Activated CD4-positive, alpha-beta memory T cell treated with anti-CD3 and anti-CD28 coated beads for 36 hours (primary cell): ENCODE results near the gene RAC2. TPM values are rescaled to one million over a fixed set of nuclear protein-coding genes. Genes with fewer than 3 reads are reported as not detected.

ENCODE experiments used
- CTCF ChIA-PET: fragments of 350-600 bp; sonication (Branson Sonifier 250); formaldehyde crosslinking; loops from one replicate; lab custom pipeline; 2021; ENCODE audit warnings: antibody characterized with exemption, inconsistent platforms; lab: Charles Lee
- POLR2A ChIA-PET: fragments of 350-600 bp; sonication (Branson Sonifier 250); formaldehyde crosslinking; loops from one replicate; lab custom pipeline; 2021; ENCODE audit warnings: antibody characterized with exemption; lab: Charles Lee
- DNase-seq: peaks from one replicate; pipeline ENCODE4 v3.0.0-alpha.2; 2020
- H3K27ac Mint-ChIP-seq: one replicate; pipeline ENCODE4 v1.8.0; 2021; ENCODE audit warnings: mixed read lengths
- H3K27me3 Mint-ChIP-seq: one replicate; pipeline ENCODE4 v1.8.0; 2021; ENCODE audit warnings: mixed read lengths
- H3K36me3 Mint-ChIP-seq: one replicate; pipeline ENCODE4 v1.8.0; 2021; ENCODE audit warnings: mixed read lengths
- H3K4me1 Mint-ChIP-seq: one replicate; pipeline ENCODE4 v1.8.0; 2021; ENCODE audit warnings: low read depth, mixed read lengths
- H3K4me3 Mint-ChIP-seq: one replicate; pipeline ENCODE4 v1.8.0; 2021; ENCODE audit warnings: mild to moderate bottlenecking, mixed read lengths
- H3K9me3 Mint-ChIP-seq: one replicate; pipeline ENCODE4 v1.8.0; 2021; ENCODE audit warnings: mixed read lengths
- intact Hi-C: fragments of 100-400 bp; cut with micrococcal nuclease; formaldehyde crosslinking; loops from one replicate; pipeline ENCODE4 v1.15.1; 2023
- total RNA-seq, 2 experiments: library from RNA; stranded (reverse); gene quantifications; one replicate each; pipeline ENCODE4 v1.2.3, GENCODE V29; 2021

RAC2 gene
- total RNA-seq, 2 experiments from 2014 or later, result 714 to 727 TPM

- POLR2A ChIA-PET, result interaction anchor here (0.6 to 8.7 kb wide), 8 partner anchors 10 to 55 kb away, joined by 3 to 93 read pairs (median 6); partner anchors contain the start of gene RAC2
- DNase-seq, result peak; percentile 51
- Mint-ChIP-seq H3K27me3 (no peaks in the 10 kb centered on the region), H3K4me3 (peak overlapping the region; percentile 76), H3K36me3 (peaks cover 35% of the 10 kb centered on the region), H3K9me3 (peaks cover 13% of the 10 kb centered on the region), H3K27ac (peak overlapping the region; percentile 95), H3K4me1 (peaks cover 71% of the 10 kb centered on the region)
- intact Hi-C loops, result loop anchor here (2.0 kb wide), 2 partner anchors 20 to 56 kb away; no protein-coding TSS in a partner anchor
- CTCF ChIA-PET, result interaction anchor here (1.1 to 4.8 kb wide), 5 partner anchors 13 to 231 kb away, joined by 3 to 41 read pairs (median 4); no protein-coding TSS in a partner anchor
These were observed 25.7 kb downstream of the RAC2 start for GRCh38 chr22:37218399-37218770.

- intact Hi-C loops, result no loop called here
- no peak overlapping the region for H3K27ac Mint-ChIP-seq
- H3K9me3 Mint-ChIP-seq, result peaks cover 3% of the 10 kb centered on the region
- no peaks in the 10 kb centered on the region for H3K27me3 Mint-ChIP-seq
- ChIA-PET POLR2A (interaction anchor here (1.6 kb wide), 1 partner anchor 14 kb away, joined by 6 read pairs; no protein-coding TSS in a partner anchor), CTCF (interaction anchor here (4.8 kb wide), 2 partner anchors 16 to 44 kb away, joined by 32 to 41 read pairs; no protein-coding TSS in a partner anchor)
- no peak overlapping the region for H3K4me3 Mint-ChIP-seq
- no peak for DNase-seq
- H3K36me3 Mint-ChIP-seq, result peaks cover 17% of the 10 kb centered on the region
- H3K4me1 Mint-ChIP-seq, result peaks cover 50% of the 10 kb centered on the region
These were observed 28.2 kb downstream of the RAC2 start for GRCh38 chr22:37215890-37216289.

DNA sequence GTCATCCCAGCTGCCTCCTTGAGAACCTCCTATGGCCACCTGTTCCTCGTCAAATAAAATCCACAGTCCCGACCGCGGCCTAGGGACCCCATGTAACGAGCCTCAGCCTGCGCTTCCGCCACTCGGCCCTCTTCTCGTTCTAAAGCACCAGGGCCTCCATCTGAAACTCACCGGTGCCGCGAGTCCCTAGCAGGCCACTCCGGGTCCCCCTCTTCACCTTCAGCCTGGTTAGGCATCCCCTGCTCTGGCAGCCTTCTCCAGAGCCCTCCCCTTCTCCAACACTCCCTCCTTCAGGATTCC, 29.4 kb downstream of the RAC2 start:
- ChIA-PET POLR2A (no interaction called here), CTCF (no interaction called here)
- no peak for DNase-seq

DNA sequence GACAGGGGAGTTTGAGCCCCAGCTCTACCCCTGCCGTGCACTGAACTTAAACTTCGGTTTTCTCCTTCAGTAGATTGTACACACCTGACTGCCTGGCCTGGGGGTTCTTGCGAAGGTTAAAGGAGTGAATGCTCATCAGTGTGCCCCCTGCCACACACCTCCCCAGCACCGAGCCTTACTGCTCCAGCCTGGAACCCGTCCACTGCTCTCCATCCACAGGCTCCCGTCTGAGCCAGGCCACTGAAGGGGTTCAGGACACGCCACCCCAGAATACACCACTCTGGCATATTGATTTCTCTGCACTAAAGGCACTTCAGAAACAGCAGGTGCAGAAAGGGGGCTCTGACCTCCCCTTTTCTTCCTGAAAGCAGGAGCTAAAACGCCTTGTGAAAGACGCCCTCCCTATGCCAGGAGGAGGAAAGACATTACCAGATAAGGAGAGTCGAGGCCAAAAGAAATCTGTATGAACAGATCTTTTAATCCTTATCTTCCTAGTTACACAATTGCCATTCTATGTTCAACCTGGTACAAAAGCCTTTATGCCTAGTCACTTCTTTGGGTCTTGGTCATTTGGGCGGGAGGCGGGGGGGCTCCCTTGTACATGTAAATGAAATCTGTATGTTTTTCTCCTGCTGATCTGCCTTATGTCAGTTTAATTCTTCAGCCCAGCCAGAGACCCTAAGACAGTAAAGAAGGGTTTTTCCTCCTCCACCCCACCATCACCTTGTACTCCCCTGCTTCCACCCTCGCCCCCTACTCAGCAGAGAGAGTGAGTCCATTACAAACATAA, 29.9 kb downstream of the RAC2 start:
- H3K36me3 Mint-ChIP-seq, result peaks cover 12% of the 10 kb centered on the region
- no peaks in the 10 kb centered on the region for H3K27me3 Mint-ChIP-seq
- H3K4me3 Mint-ChIP-seq, result no peak overlapping the region
- no peak for DNase-seq
- intact Hi-C loops, result no loop called here
- H3K9me3 Mint-ChIP-seq, result no peaks in the 10 kb centered on the region
- CTCF ChIA-PET, result no interaction called here
- peaks cover 33% of the 10 kb centered on the region for H3K4me1 Mint-ChIP-seq
- POLR2A ChIA-PET, result no interaction called here
- H3K27ac Mint-ChIP-seq, result no peak overlapping the region

More for the DNA sequence above, 29.4 kb downstream of the RAC2 start:
- Mint-ChIP-seq H3K27me3 (no peaks in the 10 kb centered on the region), H3K4me3 (no peak overlapping the region), H3K4me1 (peaks cover 39% of the 10 kb centered on the region), H3K36me3 (peaks cover 13% of the 10 kb centered on the region), H3K9me3 (no peaks in the 10 kb centered on the region), H3K27ac (no peak overlapping the region)
- intact Hi-C loops, result no loop called here

GRCh38 chr22:37213218-37213855, 30.7 kb downstream of the RAC2 start:
- no peak for DNase-seq
- H3K4me1 Mint-ChIP-seq, result peaks cover 30% of the 10 kb centered on the region
- POLR2A ChIA-PET, result no interaction called here
- H3K9me3 Mint-ChIP-seq, result no peaks in the 10 kb centered on the region
- CTCF ChIA-PET, result no interaction called here
- H3K27ac Mint-ChIP-seq, result no peak overlapping the region
- H3K36me3 Mint-ChIP-seq, result peaks cover 7% of the 10 kb centered on the region
- no peak overlapping the region for H3K4me3 Mint-ChIP-seq
- no peaks in the 10 kb centered on the region for H3K27me3 Mint-ChIP-seq
- intact Hi-C loops, result no loop called here

DNA sequence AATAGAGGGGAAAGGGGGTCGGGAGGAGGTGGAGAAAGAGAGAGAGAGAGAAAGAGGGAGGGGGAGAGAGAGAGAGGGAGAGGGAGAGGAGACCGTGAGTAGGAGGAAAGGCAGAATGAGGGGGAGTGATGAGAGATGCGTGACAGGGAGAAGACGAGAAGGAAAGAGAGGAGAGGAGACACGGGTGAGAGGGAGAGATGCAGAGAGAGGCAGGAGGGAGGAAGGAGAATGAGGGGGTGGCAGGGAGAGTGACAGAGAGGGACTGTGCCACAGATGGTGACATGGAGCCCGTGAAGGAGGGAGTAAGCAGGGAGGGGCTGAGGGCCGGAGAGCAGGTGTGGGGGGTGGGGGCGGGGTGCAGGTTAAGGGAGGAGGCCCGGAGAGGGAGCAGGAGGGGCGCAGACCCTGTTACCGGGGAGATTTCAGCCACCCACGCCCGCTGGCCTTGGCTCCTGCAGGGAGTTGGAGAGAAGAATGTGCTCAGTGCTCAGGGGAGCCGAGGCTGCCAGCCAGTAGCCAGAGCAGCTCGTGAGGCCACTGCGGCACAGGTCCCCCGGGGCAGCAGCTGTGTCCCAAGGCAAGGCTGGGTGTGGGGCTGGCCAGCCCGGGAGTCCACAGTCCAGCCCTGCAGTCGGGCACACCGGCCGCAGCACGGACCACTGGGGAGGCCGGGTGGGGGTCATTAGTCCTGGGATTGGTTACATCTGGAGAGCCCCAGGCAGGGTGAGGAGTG, 31.7 kb downstream of the RAC2 start, which contains the start of gene SSTR3:
SSTR3 (minus strand) TSS at position 304 of the 733 bp plus-strand sequence. CDS start 4,674 bp downstream, outside the sequence.
- Mint-ChIP-seq H3K36me3 (peaks cover 4% of the 10 kb centered on the region), H3K4me1 (peaks cover 28% of the 10 kb centered on the region), H3K4me3 (no peak within 1 kb of the TSS), H3K9me3 (no peaks in the 10 kb centered on the region), H3K27ac (no peak within 1 kb of the TSS), H3K27me3 (no peaks in the 10 kb centered on the region)
- POLR2A ChIA-PET, result no interaction called here
- no peak for DNase-seq
- CTCF ChIA-PET, result no interaction called here
- intact Hi-C loops, result no loop called here

DNA sequence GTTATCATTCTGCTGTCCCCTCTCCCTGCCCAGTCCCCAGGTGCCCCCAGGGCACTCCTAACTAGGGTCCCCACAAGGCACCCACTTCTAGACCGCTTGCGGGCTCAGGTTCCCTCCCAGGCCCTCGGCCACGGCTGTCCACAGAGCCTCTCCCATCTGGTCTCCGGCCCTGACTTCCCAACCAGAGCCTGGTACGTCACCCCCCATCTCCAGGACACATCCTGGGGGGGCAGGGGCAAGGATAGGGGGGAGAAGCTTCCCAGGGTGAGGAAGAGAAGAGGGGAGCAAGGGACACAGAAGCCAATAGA, 32.2 kb downstream of the RAC2 start:
- CTCF ChIA-PET, result no interaction called here
- Mint-ChIP-seq H3K4me1 (peaks cover 25% of the 10 kb centered on the region), H3K4me3 (no peak overlapping the region), H3K27ac (no peak overlapping the region), H3K27me3 (no peaks in the 10 kb centered on the region), H3K36me3 (peaks cover 4% of the 10 kb centered on the region), H3K9me3 (no peaks in the 10 kb centered on the region)
- intact Hi-C loops, result no loop called here
- POLR2A ChIA-PET, result no interaction called here
- DNase-seq, result no peak

DNA sequence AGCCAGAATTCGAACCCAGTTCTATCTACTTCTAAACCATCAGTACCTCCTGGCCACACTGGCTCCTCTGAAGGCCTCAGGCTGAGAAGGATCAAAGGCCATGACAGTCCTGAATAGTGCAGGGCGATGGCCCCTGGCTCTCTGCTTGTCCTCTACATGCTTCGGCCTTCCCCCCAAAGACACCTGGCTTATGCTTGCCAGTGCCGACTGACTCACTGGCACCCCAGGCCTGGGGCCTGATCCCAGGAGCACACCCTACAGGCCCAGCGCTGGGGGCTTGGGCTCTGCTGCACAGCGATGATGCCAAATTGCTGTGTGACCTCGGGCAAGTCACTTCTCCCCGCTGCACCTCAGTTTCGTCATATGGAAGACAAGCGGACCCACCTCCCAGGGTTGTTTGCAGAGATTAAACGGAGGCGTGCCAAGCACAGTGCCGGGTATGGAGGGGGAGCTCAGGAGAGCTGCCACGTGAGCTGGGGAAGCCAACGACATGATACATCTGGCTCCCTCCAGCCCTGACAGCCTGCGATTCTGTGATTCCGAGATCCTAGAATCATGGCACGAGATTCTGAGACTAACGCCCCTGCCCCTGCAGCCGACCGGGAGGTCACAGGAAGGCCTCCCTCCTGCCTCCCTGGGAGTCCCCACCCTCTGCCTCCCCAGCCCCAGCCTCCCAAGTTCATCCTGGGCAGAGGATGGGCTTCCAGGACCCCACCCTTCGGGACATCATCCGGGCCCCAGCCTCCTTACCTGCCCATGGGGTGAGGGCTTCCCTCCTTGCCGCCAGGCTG, 32.8 kb downstream of the RAC2 start:
- peak overlapping the region; percentile 10 for H3K27ac Mint-ChIP-seq
- ChIA-PET CTCF (interaction anchor here (1.8 kb wide), 1 partner anchor 11 kb away, joined by 12 read pairs; no protein-coding TSS in a partner anchor), POLR2A (no interaction called here)
- DNase-seq, result no peak
- no peak overlapping the region for H3K4me3 Mint-ChIP-seq
- H3K27me3 Mint-ChIP-seq, result no peaks in the 10 kb centered on the region
- H3K9me3 Mint-ChIP-seq, result no peaks in the 10 kb centered on the region
- peaks cover 4% of the 10 kb centered on the region for H3K36me3 Mint-ChIP-seq
- peaks cover 20% of the 10 kb centered on the region for H3K4me1 Mint-ChIP-seq
- intact Hi-C loops, result no loop called here

DNA sequence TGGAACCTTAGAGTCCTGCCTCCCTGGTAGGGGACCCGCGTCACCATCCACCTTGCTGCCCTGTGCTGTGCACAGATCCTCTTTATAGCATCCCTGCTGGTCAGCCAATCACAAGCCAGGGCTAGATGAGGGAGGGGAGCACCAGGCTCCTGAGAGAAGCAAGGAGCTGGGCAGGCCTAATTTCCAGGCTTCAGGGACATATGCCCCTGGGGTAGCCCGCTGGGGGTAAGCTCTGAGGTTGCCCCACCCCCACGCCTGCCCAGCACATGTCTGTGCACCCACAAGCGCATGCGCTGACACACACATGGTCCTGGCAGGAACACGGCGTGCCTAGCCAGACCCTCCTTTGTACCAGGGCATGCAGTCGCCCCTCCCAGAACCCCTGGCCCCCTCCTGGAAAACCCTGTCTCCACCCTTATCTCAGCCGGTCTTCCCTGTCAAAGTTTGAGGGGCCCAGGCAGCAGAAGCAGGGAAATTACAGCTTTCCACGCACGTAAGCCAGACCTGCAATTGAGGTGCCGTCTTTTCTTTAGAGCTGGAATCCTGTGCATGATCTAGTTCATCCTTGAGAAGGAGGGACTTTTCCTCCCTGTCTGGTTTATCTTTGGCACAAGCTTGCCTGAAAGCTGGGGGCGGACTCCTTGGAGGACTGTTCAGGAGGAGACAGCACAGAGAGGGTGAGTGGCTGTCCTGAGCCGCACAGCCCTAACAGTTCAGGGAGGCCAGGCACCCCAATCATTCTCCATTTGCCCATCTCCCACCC, 33.8 kb downstream of the RAC2 start:
- Mint-ChIP-seq H3K36me3 (peaks cover 4% of the 10 kb centered on the region), H3K27ac (peak overlapping the region; percentile 13), H3K4me3 (no peak overlapping the region), H3K27me3 (no peaks in the 10 kb centered on the region), H3K9me3 (no peaks in the 10 kb centered on the region), H3K4me1 (peaks cover 15% of the 10 kb centered on the region)
- ChIA-PET POLR2A (no interaction called here), CTCF (interaction anchor here (1.8 kb wide), 1 partner anchor 10 kb away, joined by 12 read pairs; no protein-coding TSS in a partner anchor)
- intact Hi-C loops, result no loop called here
- DNase-seq, result no peak

DNA sequence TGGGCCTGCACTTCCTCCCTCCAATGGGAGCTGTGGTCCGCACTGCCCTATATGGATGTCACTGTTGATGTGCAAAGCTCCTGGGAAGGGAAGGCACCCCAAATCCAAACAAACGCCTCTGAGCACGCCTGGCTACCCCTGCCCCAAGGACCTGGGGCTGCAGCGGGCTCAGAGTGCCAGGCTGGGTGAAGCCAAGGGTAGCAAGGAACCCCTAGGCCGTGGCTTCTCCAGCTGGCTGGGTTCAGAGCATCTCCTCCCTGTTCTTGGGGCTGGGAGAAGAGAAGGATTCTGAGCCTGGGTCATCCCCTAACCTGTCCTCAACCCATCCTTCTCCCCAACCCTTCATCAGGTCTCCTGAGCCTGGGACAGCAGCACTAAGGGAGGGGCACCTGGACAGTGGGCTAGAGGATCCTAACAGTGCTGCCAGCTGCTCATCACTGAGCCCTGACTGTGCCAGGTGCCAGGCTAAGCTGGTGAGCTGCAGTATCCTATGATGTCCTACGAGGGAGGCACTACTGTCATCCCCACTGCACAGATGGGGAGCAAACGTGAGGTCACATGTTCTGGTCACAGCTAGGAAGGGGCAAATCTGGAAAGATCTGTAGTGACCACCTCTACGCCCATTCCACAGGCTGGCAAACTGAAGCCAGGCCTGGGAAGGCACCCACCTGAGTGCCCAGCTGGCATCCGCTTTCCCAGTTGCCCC, 34.8 kb downstream of the RAC2 start:
- ChIA-PET CTCF (interaction anchor here (1.8 to 1.9 kb wide), 2 partner anchors 9 to 10 kb away, joined by 10 to 12 read pairs; no protein-coding TSS in a partner anchor), POLR2A (interaction anchor here (1.3 to 1.4 kb wide), 2 partner anchors 9 kb away, joined by 5 to 6 read pairs; no protein-coding TSS in a partner anchor)
- H3K4me3 Mint-ChIP-seq, result no peak overlapping the region
- no peak for DNase-seq
- no peaks in the 10 kb centered on the region for H3K9me3 Mint-ChIP-seq
- intact Hi-C loops, result no loop called here
- H3K4me1 Mint-ChIP-seq, result peaks cover 15% of the 10 kb centered on the region
- H3K27me3 Mint-ChIP-seq, result no peaks in the 10 kb centered on the region
- H3K36me3 Mint-ChIP-seq, result peaks cover 4% of the 10 kb centered on the region
- no peak overlapping the region for H3K27ac Mint-ChIP-seq
